Bronchial epithelial cell (primary cell): Measurements from ENCODE around the gene ZSCAN26. TPM values are rescaled to one million over a fixed set of nuclear protein-coding genes. Genes with fewer than 3 reads are reported as not detected.

Experiments
- DNase-seq: peaks from one replicate; pipeline ENCODE4 v3.0.0-alpha.2; 2010; ENCODE audit warnings: low read depth
- FAIRE-seq: peaks from 2 replicates; lab custom pipeline; 2011; peaks lifted over from hg19 to GRCh38; lab: Jason Lieb, UNC
- H3K27me3 ChIP-seq: 2 replicates; pipeline ENCODE4 v1.5.1; 2011; ENCODE audit warnings: low read length; ENCODE audit not compliant: control insufficient read depth, insufficient read depth
- H3K36me3 ChIP-seq: 2 replicates; pipeline ENCODE4 v1.5.1; 2011; ENCODE audit warnings: low read length; ENCODE audit not compliant: control insufficient read depth, insufficient read depth
- H3K4me3 ChIP-seq: 2 replicates; pipeline ENCODE4 v1.5.1; 2011; ENCODE audit warnings: mild to moderate bottlenecking, low read depth, low read length, control low read depth
- CTCF ChIP-seq: IDR thresholded peaks from 2 replicates; pipeline ENCODE4 v1.5.1; 2011; ENCODE audit warnings: mild to moderate bottlenecking, moderate library complexity, low read length, control low read depth, inconsistent platforms; ENCODE audit not compliant: insufficient read depth, severe bottlenecking
- total RNA-seq: library from RNA; depleted of rRNA; stranded (reverse); fragments of >200 nt; gene quantifications from 2 replicates; pipeline ENCODE4 v1.2.1, GENCODE V29; 2014

ZSCAN26 gene
- total RNA-seq, 1 donor from 2014 or later: 8.7 TPM

GRCh38 chr6:28251661-28252008, 15.3 kb upstream of the ZSCAN26 start:
- Histone ChIP-seq H3K27me3 (no peaks in the 10 kb centered on the region), H3K36me3 (no peaks in the 10 kb centered on the region), H3K4me3 (peak overlapping the region; percentile 90)
- DNase-seq: no peak
- no peak for TF ChIP-seq CTCF
- FAIRE-seq: no peak

- H3K36me3 ChIP-seq: no peaks in the 10 kb centered on the region
- H3K27me3 ChIP-seq: no peaks in the 10 kb centered on the region
- FAIRE-seq (no peak), DNase-seq (peak; percentile 78)
- peak within 1 kb of the TSS; percentile 90 for H3K4me3 ChIP-seq
- no peak for TF ChIP-seq CTCF
Observed at GRCh38 chr6:28252009-28252975, 14.7 kb upstream of the ZSCAN26 start, which contains the start of gene ZKSCAN4. Gene ZKSCAN4 (minus strand): TSS chr6:28252269. CDS start chr6:28251980, 289 bp downstream.

- TF ChIP-seq CTCF: no peak
- FAIRE-seq: no peak
- H3K36me3 ChIP-seq: no peaks in the 10 kb centered on the region
- no peaks in the 10 kb centered on the region for H3K27me3 ChIP-seq
- no peak overlapping the region for H3K4me3 ChIP-seq
- DNase-seq: no peak
Observed at GRCh38 chr6:28254121-28254519, 12.8 kb upstream of the ZSCAN26 start.

- DNase-seq (no peak), FAIRE-seq (no peak)
- Histone ChIP-seq H3K4me3 (no peak overlapping the region), H3K27me3 (no peaks in the 10 kb centered on the region), H3K36me3 (no peaks in the 10 kb centered on the region)
- no peak for TF ChIP-seq CTCF
Observed at GRCh38 chr6:28257042-28257441, 9.9 kb upstream of the ZSCAN26 start.

- Histone ChIP-seq H3K4me3 (peak within 1 kb of the TSS; percentile 38), H3K27me3 (no peaks in the 10 kb centered on the region), H3K36me3 (no peaks in the 10 kb centered on the region)
- FAIRE-seq (no peak), DNase-seq (peak; percentile 29)
- TF ChIP-seq CTCF: no peak
Observed at GRCh38 chr6:28258877-28259777, 7.8 kb upstream of the ZSCAN26 start, which contains the start of gene NKAPL. Gene NKAPL (plus strand): TSS chr6:28259297. CDS start chr6:28259372, 75 bp downstream.
